Calu3 (cell line): ENCODE results near the gene CCDC73. TPM values are rescaled to one million over a fixed set of nuclear protein-coding genes. Genes with fewer than 3 reads are reported as not detected.

Experiments
- BruUV-seq: library from RNA; stranded (reverse); fragments of 400-500 nt; replicated peaks from 2 replicates; lab custom pipeline; 2021; lab: Mats Ljungman, UMichigan
- CTCF ChIA-PET: fragments of 300-600 bp; sonication (Branson Sonifier 250); formaldehyde crosslinking; loops from one replicate; lab custom pipeline; 2022; ENCODE audit warnings: antibody characterized with exemption; lab: Charles Lee
- DNase-seq: peaks from one replicate; pipeline ENCODE4 v3.0.0; 2022
- H3K27ac Mint-ChIP-seq: one replicate; pipeline ENCODE4 v1.8.0; 2022; ENCODE audit warnings: mixed read lengths; ENCODE audit not compliant: unreplicated experiment
- H3K27me3 Mint-ChIP-seq: one replicate; pipeline ENCODE4 v1.8.0; 2022; ENCODE audit warnings: mixed read lengths; ENCODE audit not compliant: unreplicated experiment
- H3K36me3 Mint-ChIP-seq: one replicate; pipeline ENCODE4 v1.8.0; 2022; ENCODE audit warnings: mild to moderate bottlenecking, moderate library complexity, mixed read lengths; ENCODE audit not compliant: insufficient read depth, unreplicated experiment
- H3K4me1 Mint-ChIP-seq: one replicate; pipeline ENCODE4 v1.8.0; 2022; ENCODE audit warnings: mild to moderate bottlenecking, low read depth, mixed read lengths; ENCODE audit not compliant: unreplicated experiment
- H3K4me3 Mint-ChIP-seq: one replicate; pipeline ENCODE4 v1.8.0; 2022; ENCODE audit warnings: mild to moderate bottlenecking, low read depth, moderate library complexity, mixed read lengths; ENCODE audit not compliant: unreplicated experiment
- H3K9me3 Mint-ChIP-seq: one replicate; pipeline ENCODE4 v1.8.0; 2022; ENCODE audit warnings: low read depth, mixed read lengths; ENCODE audit not compliant: unreplicated experiment
- CTCF ChIP-seq: fragments of 200-600 bp; IDR thresholded peaks from one replicate; pipeline ENCODE4 v1.8.0; 2022; ENCODE audit warnings: antibody characterized with exemption; ENCODE audit not compliant: unreplicated experiment
- intact Hi-C: fragments of 100-400 bp; cut with micrococcal nuclease; formaldehyde crosslinking; loops from one replicate; pipeline ENCODE4 v1.10.0; 2022; ENCODE audit not compliant: unreplicated experiment
- total RNA-seq: library from RNA; stranded (reverse); gene quantifications from 2 replicates; pipeline ENCODE4 v1.2.3, GENCODE V29; 2022

CCDC73 gene
- total RNA-seq, 1 experiment from 2014 or later = not detected

- no peak overlapping the region for H3K27ac Mint-ChIP-seq
- no peaks in the 10 kb centered on the region for H3K36me3 Mint-ChIP-seq
- no peak for DNase-seq
- H3K27me3 Mint-ChIP-seq = peaks cover 37% of the 10 kb centered on the region
- no peak overlapping the region for H3K4me3 Mint-ChIP-seq
- TF ChIP-seq CTCF = no peak
- CTCF ChIA-PET = no interaction called here
- BruUV-seq = no TSS peak
- intact Hi-C loops = no loop called here
- H3K9me3 Mint-ChIP-seq = no peaks in the 10 kb centered on the region
- no peaks in the 10 kb centered on the region for H3K4me1 Mint-ChIP-seq
Measured at GRCh38 chr11:32555091-32555490, 239.4 kb downstream of the CCDC73 start.

Other genes with a start within 250 kb of the CCDC73 start
- gene EIF3M, start 210.8 kb downstream of the CCDC73 start, total RNA-seq = 270 and 275 TPM in 2 replicates
- gene PRRG4, start 35.3 kb upstream of the CCDC73 start, total RNA-seq = 22.9 and 23.9 TPM in 2 replicates
- 44.9 and 54.8 TPM in 2 replicates for gene QSER1, start 98.1 kb upstream of the CCDC73 start, total RNA-seq
- 1.2 and 1.6 TPM in 2 replicates for gene DEPDC7, start 221.2 kb upstream of the CCDC73 start, total RNA-seq
- gene TCP11L1, start 244.9 kb upstream of the CCDC73 start, total RNA-seq = 8.6 and 9.6 TPM in 2 replicates